Neural progenitor cell (in vitro differentiated cells): ENCODE results near the gene ERC1. TPM values are rescaled to one million over a fixed set of nuclear protein-coding genes. Genes with fewer than 3 reads are reported as not detected.

Experiments
- DNase-seq: peaks from one replicate; pipeline ENCODE4 v3.0.0-alpha.2; 2016; ENCODE audit warnings: low spot score
- H2AFZ ChIP-seq: fragments of 200-600 bp; sonication (generic); replicated peaks from 2 replicates; pipeline ENCODE4 v1.6.1; 2016; ENCODE audit warnings: antibody characterized with exemption
- H3F3A ChIP-seq: fragments of 200-600 bp; sonication (generic); 2 replicates; pipeline ENCODE4 v1.6.1; 2016; ENCODE audit warnings: antibody characterized with exemption, low read depth
- H3K27ac ChIP-seq: fragments of 200-600 bp; sonication (generic); 2 replicates; pipeline ENCODE4 v1.5.1; 2016; ENCODE audit warnings: mild to moderate bottlenecking
- H3K27me3 ChIP-seq: fragments of 200-600 bp; sonication (generic); 2 replicates; pipeline ENCODE4 v1.6.1; 2016; ENCODE audit warnings: mild to moderate bottlenecking, moderate library complexity
- H3K36me3 ChIP-seq: fragments of 200-600 bp; sonication (generic); 2 replicates; pipeline ENCODE4 v1.5.1; 2016
- H3K4me1 ChIP-seq: fragments of 200-600 bp; sonication (generic); 2 replicates; pipeline ENCODE4 v1.6.1; 2016; ENCODE audit warnings: mixed run types
- H3K4me2 ChIP-seq: fragments of 200-600 bp; sonication (generic); 2 replicates; pipeline ENCODE4 v1.6.1; 2016
- H3K4me3 ChIP-seq: fragments of 200-600 bp; sonication (generic); 2 replicates; pipeline ENCODE4 v1.5.1; 2016
- H3K79me2 ChIP-seq: fragments of 200-600 bp; sonication (generic); 2 replicates; pipeline ENCODE4 v1.6.1; 2016; ENCODE audit warnings: low read depth
- H3K9ac ChIP-seq: fragments of 200-600 bp; sonication (generic); 2 replicates; pipeline ENCODE4 v1.6.1; 2016
- H3K9me3 ChIP-seq: fragments of 200-600 bp; sonication (generic); 2 replicates; pipeline ENCODE4 v1.5.1; 2016; ENCODE audit warnings: low read depth
- H4K20me1 ChIP-seq: fragments of 200-600 bp; sonication (generic); 2 replicates; pipeline ENCODE4 v1.6.1; 2016; ENCODE audit warnings: low read depth
- H3K27ac Mint-ChIP-seq: 3 replicates; pipeline ENCODE4 v1.8.0; 2021; ENCODE audit warnings: mixed read lengths
- H3K27me3 Mint-ChIP-seq: 2 replicates; pipeline ENCODE4 v1.8.0; 2022; ENCODE audit warnings: low read depth, mild to moderate bottlenecking, inconsistent platforms, moderate library complexity, mixed read lengths; ENCODE audit not compliant: insufficient read depth
- H3K36me3 Mint-ChIP-seq: 3 replicates; pipeline ENCODE4 v1.8.0; 2021; ENCODE audit warnings: mixed read lengths
- H3K4me1 Mint-ChIP-seq: 3 replicates; pipeline ENCODE4 v1.8.0; 2021; ENCODE audit warnings: mixed read lengths
- H3K4me3 Mint-ChIP-seq: 3 replicates; pipeline ENCODE4 v1.8.0; 2021; ENCODE audit warnings: mild to moderate bottlenecking, moderate library complexity, mixed read lengths
- H3K9me3 Mint-ChIP-seq: 3 replicates; pipeline ENCODE4 v1.8.0; 2020; ENCODE audit warnings: mixed read lengths
- CTCF ChIP-seq: fragments of 200-600 bp; sonication (generic); IDR thresholded peaks from 2 replicates; pipeline ENCODE4 v1.5.1; 2017; ENCODE audit warnings: antibody characterized with exemption, mild to moderate bottlenecking
- EZH2 ChIP-seq: fragments of 200-600 bp; sonication (generic); IDR thresholded peaks from 2 replicates; pipeline ENCODE4 v1.6.1; 2017; ENCODE audit warnings: antibody characterized with exemption, mild to moderate bottlenecking, moderate library complexity
- EZH2phosphoT487 ChIP-seq: fragments of 200-600 bp; sonication (generic); IDR thresholded peaks from 2 replicates; pipeline ENCODE4 v1.6.1; 2017; ENCODE audit warnings: antibody characterized with exemption
- total RNA-seq: library from RNA; depleted of rRNA; stranded (reverse); fragments of >200 nt; gene quantifications from 2 replicates; pipeline ENCODE4 v1.2.3, GENCODE V29; 2015; ENCODE audit warnings: low replicate concordance

Gene ERC1
- total RNA-seq, 1 donor from 2014 or later: 27.5 TPM

- H3K36me3 Mint-ChIP-seq: peaks cover 16% of the 10 kb centered on the region
- H3K9me3 Mint-ChIP-seq: peaks cover 25% of the 10 kb centered on the region
- H3K27me3 Mint-ChIP-seq: peaks cover 7% of the 10 kb centered on the region
Observed at GRCh38 chr12:1465990-1466389, 475.0 kb downstream of the ERC1 start.

GRCh38 chr12:1466481-1467154 is 475.6 kb downstream of the ERC1 start:
- H3K27me3 Mint-ChIP-seq: peaks cover 7% of the 10 kb centered on the region
- Histone ChIP-seq H2AFZ (no peak overlapping the region), H4K20me1 (no peaks in the 10 kb centered on the region), H3K4me3 (no peak overlapping the region), H3K79me2 (no peaks in the 10 kb centered on the region), H3K27ac (no peak overlapping the region), H3K9me3 (peaks cover 8% of the 10 kb centered on the region), H3K27me3 (no peaks in the 10 kb centered on the region), H3K36me3 (no peaks in the 10 kb centered on the region), H3K9ac (no peak overlapping the region), H3K4me1 (peaks cover 21% of the 10 kb centered on the region), H3F3A (no peaks in the 10 kb centered on the region), H3K4me2 (no peak overlapping the region)
- peaks cover 27% of the 10 kb centered on the region for H3K4me1 Mint-ChIP-seq
- TF ChIP-seq EZH2 (no peak), EZH2phosphoT487 (no peak), CTCF (no peak)
- peak overlapping the region; percentile 18 for H3K27ac Mint-ChIP-seq
- H3K4me3 Mint-ChIP-seq: no peak overlapping the region
- DNase-seq: no peak
- peaks cover 21% of the 10 kb centered on the region for H3K9me3 Mint-ChIP-seq
- peaks cover 13% of the 10 kb centered on the region for H3K36me3 Mint-ChIP-seq

More at GRCh38 chr12:1465990-1466389, 475.0 kb downstream of the ERC1 start:
- Mint-ChIP-seq H3K4me1 (peaks cover 27% of the 10 kb centered on the region), H3K4me3 (no peak overlapping the region), H3K27ac (no peak overlapping the region)
- Histone ChIP-seq H3K27me3 (no peaks in the 10 kb centered on the region), H2AFZ (no peak overlapping the region), H3K79me2 (no peaks in the 10 kb centered on the region), H3K9ac (no peak overlapping the region), H4K20me1 (no peaks in the 10 kb centered on the region), H3K27ac (no peak overlapping the region), H3K4me1 (peaks cover 21% of the 10 kb centered on the region), H3K9me3 (peaks cover 8% of the 10 kb centered on the region), H3K4me3 (no peak overlapping the region), H3K36me3 (no peaks in the 10 kb centered on the region), H3K4me2 (no peak overlapping the region), H3F3A (no peaks in the 10 kb centered on the region)
- TF ChIP-seq EZH2phosphoT487 (no peak), EZH2 (no peak), CTCF (no peak)
- DNase-seq: no peak

- Histone ChIP-seq H3K36me3 (no peaks in the 10 kb centered on the region), H3K4me1 (peaks cover 21% of the 10 kb centered on the region), H3F3A (no peaks in the 10 kb centered on the region), H4K20me1 (no peaks in the 10 kb centered on the region), H3K4me3 (no peak overlapping the region), H3K27me3 (no peaks in the 10 kb centered on the region), H3K79me2 (no peaks in the 10 kb centered on the region), H3K9me3 (no peaks in the 10 kb centered on the region), H3K9ac (no peak overlapping the region), H3K4me2 (no peak overlapping the region), H2AFZ (no peak overlapping the region), H3K27ac (no peak overlapping the region)
- peaks cover 7% of the 10 kb centered on the region for H3K27me3 Mint-ChIP-seq
- peaks cover 15% of the 10 kb centered on the region for H3K9me3 Mint-ChIP-seq
- H3K27ac Mint-ChIP-seq: peak overlapping the region; percentile 29
- H3K4me1 Mint-ChIP-seq: peaks cover 28% of the 10 kb centered on the region
- H3K36me3 Mint-ChIP-seq: peaks cover 12% of the 10 kb centered on the region
- TF ChIP-seq CTCF (no peak), EZH2phosphoT487 (no peak), EZH2 (no peak)
- no peak overlapping the region for H3K4me3 Mint-ChIP-seq
- DNase-seq: no peak
Observed at GRCh38 chr12:1467710-1468109, 476.7 kb downstream of the ERC1 start.
